HG03354 (cell line): Measurements from ENCODE around the gene NPRL2.

Experiments used
- ATAC-seq: cut with Tn5 transposase; IDR thresholded peaks from one replicate; pipeline ENCODE4 v1.9.1; 2021; ENCODE audit warnings: mild to moderate bottlenecking; ENCODE audit not compliant: unreplicated experiment, poor library complexity, severe bottlenecking

Gene NPRL2

GRCh38 chr3:50374363-50375257, 24.0 kb upstream of the NPRL2 start:
- ATAC-seq, result no peak

DNA sequence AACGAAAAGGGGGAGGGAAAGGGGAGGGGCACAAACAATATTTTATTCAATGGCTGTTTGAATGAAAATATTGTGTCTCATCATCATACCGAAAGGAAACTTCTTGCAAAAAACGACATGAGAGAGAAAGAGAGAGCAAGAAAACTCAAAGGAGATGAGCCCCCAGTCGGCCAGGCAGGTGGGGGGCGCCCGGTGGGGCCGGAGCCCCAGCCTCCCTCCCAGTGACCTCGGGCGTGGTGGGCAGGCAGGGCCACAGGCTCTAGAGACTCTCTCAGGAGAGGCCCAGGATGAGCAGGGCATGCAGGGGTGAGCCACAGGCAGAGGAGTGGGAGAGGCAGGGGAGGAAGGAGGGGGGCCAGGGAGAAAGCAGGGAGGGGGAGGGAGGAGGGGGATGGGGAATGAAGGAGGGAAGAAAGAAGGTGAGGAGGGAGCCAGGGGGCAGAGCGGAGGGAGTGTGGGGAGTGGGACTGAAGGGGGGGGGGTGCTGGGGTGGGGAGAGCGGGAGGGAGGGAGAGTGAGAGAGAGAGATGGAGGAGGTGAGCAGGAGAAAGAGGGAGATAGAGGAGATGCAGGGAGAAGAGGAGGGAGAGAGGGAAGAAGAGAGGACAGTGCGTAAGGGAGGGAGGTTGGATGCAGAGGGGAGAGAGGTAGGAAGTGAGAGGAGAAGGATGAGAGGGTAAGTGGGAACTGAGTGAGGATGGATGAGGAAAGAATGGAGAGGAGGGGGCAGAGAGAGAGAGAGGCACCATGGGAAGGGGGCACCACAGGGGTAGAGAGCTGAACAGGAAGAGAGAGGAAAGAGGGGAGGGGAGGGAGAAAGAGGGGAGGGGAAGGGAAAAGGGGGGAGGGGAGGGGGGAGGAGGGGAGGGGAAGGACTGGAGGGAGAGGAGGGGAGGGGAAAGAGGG, 22.8 kb upstream of the NPRL2 start:
- no peak for ATAC-seq

GRCh38 chr3:50372349-50372748, 21.8 kb upstream of the NPRL2 start:
- ATAC-seq, result no peak

- ATAC-seq, result no peak
These were observed 20.6 kb upstream of the NPRL2 start for GRCh38 chr3:50371133-50371685.

DNA sequence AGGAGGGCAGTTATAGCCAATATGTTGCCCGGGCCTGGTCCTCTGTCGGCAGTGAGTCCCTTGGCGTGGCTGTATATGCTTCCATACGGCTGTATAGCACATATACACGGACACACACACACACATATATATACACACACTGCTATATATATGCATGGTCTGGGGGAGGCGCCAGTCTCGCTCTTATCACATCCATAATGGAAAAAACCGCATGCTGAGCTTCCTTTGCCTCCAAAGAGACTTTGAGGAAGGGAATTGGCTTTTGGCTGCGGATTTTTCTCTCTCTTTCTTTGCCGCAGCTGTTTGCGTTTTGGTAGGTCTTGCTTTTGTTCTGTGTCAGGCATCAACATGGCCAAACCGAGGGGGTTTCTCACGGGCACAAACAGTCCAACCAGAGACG, 20.0 kb upstream of the NPRL2 start:
- no peak for ATAC-seq

GRCh38 chr3:50369012-50369670, 18.6 kb upstream of the NPRL2 start:
- no peak for ATAC-seq

DNA sequence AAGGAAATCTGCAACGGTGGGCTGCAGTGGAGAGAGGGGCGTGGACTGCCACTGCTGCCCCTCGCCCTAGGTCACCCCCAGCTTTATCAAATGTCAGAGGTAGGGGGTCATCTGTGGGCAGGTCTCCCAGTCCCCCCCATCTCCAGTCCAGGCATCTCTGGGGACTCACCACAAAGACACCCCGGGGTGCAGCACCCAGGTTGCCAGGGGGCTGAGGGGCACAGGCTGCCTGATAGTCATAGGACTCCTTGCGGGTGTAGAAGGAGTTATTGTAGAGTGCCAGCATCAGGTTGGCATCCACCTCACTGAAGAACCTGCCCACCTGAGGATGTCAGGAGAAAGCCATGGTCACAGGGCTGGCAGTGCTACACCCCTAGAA, 15.3 kb upstream of the NPRL2 start:
- no peak for ATAC-seq

DNA sequence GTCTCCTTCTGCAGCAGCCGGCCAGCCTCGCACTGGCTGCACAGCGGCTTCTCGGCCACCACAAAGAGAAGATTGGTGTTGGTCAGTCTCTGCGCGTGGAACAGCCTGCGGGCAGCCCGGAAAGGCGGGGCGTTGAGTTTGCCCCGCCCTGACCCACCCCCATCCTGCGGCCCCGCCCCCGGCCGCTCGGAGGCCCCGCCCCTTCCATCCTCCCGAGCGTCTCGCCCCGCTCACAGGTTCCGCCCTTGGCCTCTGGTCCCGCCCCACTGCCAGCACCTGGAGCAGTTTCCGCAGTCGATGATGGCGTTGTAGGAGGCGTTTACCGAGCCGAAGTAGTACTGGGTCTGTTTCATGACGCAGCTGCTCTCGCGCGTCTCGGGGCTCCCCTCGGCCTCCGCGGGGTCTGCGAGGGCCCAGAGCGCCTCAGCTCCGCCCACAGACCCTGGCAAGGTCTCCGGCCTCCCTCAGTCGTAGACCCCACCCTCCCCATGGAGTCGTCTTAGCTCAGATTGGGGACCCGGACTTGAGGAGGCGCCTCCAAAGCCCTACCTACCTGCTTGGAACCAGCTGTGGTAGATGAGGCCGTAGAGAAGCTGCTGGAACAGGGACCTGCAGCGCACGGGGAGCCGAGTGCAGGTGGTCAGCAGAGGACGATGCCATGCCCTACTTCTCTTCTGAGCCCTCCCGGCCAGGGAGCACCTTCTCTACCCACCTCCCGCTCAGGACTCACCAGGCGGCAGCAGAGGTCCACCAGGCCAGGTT, 14.7 kb upstream of the NPRL2 start:
- peak; percentile 92 for ATAC-seq

DNA sequence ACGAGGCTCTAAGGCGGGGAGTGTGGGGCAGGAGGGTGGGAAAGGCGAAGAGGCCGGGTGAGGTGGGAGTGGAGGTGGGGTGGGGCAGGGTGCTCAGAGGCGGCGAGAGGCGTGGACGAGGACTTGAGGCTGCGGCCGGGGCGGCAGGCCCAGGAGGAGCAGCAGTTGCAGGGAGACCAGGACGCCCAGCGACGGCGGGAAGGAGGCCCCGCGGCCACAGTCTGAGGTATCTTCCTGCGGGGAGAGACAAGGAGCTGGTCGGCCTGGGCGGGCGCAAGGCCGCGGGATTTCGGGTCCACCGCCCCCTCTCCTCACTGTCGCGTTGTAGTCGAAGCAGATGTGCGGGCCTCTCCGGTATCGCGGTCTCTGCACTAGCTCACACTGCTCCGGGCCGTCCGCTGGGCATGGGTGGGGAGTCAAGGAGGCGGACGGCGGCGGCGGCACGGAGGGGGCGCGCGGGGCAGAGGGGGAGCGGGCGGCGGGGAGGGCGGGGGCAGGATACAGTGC, 14.1 kb upstream of the NPRL2 start:
- ATAC-seq, result peak; percentile 12

- peak; percentile 14 for ATAC-seq
These were observed 9.2 kb upstream of the NPRL2 start for GRCh38 chr3:50359760-50360110.

DNA sequence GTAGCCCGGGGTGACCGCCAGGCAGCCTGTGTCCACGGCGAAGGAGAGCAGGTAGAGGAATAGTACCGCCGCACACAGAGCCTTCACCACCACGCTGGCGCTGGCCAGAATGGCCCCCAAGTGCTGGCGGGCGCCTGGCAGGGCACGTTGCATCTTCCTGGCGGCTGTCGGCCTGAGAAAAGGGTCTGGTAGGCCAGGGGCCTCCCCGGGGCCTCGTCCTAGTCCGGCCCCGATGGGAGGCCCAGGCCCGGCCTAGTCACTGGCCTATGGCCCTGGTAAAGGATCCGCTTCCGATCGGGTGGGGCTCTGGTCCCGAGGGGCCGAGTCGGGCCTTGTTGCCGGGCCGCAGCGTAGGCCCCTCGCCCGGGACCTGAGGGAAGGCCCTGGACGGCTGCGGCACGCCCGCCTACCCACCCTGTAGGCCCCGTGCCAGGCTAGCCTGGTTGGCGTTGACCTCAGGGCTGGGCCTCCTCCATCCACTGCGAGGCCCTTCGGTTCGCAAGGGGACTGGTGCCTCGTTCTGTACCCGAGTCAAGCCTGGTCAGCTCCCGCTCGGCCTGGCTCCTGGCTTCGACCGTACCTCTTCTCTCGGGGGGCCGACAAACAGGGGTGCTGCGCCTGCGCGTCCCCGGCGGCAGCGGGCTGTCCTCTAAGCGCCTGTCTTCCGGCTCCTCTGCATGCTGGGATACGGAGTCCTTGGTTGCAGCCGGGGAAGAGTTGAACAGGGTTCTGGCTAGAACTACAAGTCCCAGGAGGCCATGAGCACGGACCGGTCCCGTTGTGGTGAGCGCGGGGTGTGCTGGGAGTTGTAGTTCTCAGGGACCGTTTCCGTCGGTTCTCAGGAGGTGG, 8.6 kb upstream of the NPRL2 start, which contains the start of gene TMEM115:
Gene TMEM115 (minus strand): TSS at position 611 of the 849 bp plus-strand sequence. CDS start 458 bp downstream, at position 153.
- peak; percentile 100 for ATAC-seq

GRCh38 chr3:50358355-50358910, 7.9 kb upstream of the NPRL2 start:
- ATAC-seq, result no peak

DNA sequence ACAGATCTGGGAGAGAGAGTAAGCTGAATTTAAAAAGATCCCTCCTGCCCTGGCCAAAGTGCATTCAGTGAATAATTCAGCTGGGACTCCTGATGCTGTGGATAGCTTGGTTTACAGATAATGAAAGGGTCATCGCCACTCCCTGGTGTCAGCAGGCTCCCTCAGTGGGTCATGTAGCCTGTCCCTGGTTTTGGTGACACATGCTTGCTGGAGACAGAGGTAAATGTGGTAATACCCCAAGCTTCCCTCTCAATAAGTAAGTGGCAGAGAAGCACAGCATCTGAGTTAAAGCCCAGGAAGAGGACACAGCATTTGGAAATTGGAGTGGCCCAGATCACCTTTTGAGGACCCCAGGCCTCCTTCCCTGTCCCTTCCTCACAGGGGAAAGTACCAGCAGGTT, 6.9 kb upstream of the NPRL2 start:
- no peak for ATAC-seq

GRCh38 chr3:50356553-50356952, 6.0 kb upstream of the NPRL2 start:
- no peak for ATAC-seq

DNA sequence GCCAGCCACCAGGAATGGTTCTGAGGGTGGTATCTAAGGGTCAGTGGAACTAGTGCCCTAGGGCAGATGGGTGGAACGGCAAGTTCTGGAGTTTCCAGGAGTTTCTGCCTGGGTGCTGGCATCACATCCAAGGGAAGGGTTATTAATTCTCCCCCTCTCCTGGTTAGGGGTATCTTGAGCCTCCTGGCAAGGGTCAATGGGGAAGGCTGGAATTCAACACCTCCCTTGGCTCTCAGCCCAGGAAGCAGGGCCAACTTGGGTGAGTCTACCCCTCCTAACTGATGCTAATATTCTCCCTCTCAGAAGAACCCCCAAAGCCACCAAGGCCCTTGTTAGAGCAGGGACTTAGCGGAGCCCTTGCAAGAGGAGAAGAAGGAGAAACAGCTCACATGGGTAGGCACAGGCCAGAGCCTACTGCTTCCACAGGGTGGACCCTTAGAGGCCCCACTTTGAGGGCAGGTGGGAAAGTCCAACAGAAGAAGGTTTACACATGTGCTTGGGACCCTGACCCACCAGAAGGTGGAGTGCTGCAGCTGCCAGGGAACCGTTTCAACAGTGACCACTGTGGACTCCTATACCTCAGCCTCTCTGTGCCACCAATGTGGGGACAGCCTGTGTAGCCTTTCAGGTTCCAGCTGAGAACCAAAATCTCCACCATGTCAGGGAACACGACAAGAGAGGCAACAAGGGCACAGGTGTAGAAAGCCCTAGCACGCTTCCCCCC, 5.4 kb upstream of the NPRL2 start:
- ATAC-seq, result no peak

DNA sequence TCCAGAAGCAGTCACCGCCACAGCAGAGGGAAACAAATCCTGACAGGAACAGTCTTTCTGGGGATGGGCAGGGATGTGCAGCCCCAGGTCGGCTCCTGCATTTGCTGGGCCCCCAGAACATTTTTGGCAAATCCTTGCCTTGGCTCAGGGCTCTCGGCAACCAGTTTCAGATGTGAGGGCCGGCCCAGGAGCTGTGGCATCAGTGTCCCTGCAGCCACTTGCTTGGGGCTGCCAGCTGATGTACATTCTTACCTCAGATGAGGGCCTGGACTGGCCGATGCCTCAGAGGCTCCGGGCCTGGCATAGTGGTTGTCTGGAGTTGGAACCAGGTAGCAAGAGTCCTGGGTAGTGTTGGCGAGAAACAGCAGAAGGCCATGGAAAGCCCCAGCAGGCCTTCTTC, 4.3 kb upstream of the NPRL2 start:
- ATAC-seq, result no peak

GRCh38 chr3:50354186-50354764, 3.7 kb upstream of the NPRL2 start:
- ATAC-seq, result no peak
